GM19035 (cell line): ENCODE results near the gene PARG.
"Not testable (repeated sequence)": the region's sequence is repeated elsewhere in the genome, so short reads cannot be mapped to it uniquely, and the experiment has no call there.

Source experiments
- ATAC-seq: cut with Tn5 transposase; IDR thresholded peaks from one replicate; pipeline ENCODE4 v1.9.1; 2021; ENCODE audit not compliant: unreplicated experiment

Gene PARG

DNA sequence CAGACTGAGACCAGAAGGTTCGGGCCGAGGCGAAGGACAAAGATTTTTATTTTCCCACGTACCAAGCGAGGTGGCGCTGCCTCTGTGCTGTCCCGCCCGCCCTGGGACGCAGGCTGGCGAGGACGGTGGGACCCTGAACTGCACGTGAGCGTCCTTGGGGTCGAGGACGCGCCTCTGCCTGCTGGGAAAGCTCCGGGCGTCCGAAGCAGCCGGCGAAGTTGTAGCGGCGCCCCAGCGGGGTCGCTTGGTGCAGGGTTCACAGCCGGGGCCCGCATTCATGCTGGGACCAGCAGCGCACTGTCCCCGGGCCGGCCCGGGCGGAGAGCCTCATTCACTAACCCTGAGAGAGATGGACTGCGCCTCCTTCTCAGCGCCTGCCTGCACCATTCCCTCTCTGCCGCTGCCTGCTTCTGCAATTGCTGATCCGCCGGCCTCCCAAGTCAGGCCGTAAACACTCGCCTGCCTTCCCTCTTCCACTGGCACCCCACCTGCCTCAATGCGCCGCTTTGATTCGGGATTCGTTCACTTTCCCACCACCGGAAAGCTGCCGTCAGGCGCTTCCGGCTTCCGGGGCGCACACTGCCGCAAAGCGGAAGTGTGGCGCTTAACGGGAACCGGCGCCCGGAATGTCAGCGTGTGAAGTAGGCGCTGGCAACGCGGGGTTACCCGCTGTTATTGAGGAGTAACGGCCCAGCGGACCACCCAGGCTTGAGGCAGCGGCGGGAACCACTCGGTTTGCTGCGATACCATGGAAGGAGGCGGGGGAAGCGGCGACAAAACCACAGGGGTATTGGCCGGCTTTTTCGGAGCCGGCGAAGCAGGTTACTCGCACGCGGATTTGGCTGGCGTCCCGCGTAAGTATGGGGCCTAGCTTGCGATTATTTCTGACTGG, at the start of gene PARG, which contains the start of gene TIMM23B:
PARG (minus strand) TSS at position 581 of the 892 bp plus-strand sequence; CDS start at position 279, 302 bp downstream.
TIMM23B (plus strand) TSS at position 607 of the 892 bp plus-strand sequence; CDS start at position 749, 142 bp downstream.
- ATAC-seq, result peak; percentile 67

DNA sequence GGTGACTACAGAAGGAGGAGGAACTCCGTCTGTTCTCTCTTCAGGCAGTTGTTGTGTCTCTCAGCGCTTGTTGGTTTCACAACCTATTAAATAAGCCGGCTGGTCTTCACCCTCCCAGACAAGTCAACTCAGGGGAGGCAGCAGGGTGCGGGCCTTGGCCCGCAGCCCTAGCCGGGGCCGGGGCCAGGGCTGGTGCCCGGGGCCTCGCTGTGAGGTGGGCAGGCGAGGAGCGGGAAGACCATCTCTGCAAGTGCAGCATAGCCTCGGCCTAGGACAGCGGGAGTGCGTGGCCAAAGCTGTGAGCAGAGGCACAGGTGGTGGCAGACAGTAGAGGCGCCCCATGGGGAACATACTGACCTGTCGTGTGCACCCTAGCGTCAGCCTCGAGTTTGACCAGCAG, 46.5 kb upstream of the PARG start, which contains the start of gene AGAP6:
AGAP6 (plus strand) TSS at position 31 of the 400 bp plus-strand sequence; CDS start at position 341, 310 bp downstream.
- ATAC-seq, result not testable (repeated sequence)

DNA sequence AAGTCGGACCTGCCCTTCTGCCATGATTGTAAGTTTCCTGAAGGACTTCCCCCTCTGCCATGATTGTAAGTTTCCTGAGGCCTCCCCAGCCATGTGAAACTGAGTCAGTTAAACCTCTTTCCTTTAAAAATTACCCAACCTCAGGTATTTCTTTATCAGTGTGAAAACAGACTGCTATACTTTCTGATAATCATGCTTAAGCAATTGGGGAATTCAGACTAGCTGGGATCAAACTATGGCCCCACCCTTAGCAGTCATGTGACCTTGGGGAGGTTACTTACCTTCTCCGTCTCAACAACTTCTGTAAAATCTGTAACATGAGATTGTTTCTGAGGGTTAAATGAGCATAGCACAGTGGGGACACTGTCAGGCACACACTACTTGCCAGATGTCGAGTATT, 45.4 kb upstream of the PARG start:
- not testable (repeated sequence) for ATAC-seq

DNA sequence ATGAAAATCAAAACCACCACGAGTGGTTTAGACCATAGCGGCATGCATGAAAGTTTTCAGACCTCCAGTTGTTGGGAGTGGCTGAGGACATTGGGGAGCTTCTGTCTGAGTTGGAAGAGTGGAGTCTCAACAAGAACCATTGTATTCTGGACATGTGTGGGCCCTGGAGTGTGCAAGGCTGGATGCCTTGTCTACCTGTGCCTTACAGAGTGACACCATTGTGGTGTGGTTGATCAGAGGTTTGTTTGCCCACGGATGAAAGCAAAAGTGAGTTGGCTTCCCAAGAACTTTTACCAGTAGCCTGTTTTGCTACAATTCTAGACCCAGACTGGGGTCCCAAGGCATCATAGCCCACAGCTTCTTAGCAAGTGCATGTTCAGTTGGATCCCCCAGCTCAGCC, 35.9 kb upstream of the PARG start:
- not testable (repeated sequence) for ATAC-seq

DNA sequence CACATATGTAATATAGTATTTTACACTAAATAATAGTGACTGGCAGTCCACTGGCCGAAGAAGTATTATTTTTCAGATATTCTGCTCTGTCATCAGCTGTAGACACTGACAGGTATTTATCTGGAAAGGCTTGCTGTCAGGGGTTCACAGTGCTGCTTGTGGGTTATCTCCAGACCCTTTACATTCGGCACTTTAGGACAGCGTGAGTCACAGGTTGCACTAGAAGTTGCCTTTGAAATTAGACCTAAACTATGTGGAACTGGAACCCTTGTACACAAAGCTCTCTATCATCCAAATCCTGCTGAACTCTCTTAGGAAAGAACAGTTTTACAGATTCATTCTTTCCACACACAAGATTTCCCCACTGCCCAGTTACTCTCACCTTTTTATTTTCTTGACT, 30.3 kb upstream of the PARG start:
- ATAC-seq, result not testable (repeated sequence)

DNA sequence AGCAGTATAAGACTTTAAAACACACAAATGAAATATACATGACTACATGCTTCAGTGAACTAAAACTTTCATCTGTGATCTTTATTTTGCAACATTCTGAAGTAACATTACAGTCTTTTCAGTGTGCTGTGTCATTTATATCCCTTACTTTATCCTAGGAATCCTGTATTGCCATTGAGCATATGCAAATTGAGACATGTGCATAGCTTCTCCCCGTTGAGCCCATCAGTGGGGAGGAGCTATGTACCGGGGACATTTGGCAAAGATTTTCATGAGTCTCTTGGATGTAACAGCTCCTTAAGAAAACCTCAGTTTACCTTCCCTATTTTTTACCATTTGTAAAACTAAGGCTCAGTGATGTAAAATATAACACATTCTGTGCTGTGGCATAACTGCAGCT, 29.6 kb upstream of the PARG start:
- ATAC-seq, result not testable (repeated sequence)

DNA sequence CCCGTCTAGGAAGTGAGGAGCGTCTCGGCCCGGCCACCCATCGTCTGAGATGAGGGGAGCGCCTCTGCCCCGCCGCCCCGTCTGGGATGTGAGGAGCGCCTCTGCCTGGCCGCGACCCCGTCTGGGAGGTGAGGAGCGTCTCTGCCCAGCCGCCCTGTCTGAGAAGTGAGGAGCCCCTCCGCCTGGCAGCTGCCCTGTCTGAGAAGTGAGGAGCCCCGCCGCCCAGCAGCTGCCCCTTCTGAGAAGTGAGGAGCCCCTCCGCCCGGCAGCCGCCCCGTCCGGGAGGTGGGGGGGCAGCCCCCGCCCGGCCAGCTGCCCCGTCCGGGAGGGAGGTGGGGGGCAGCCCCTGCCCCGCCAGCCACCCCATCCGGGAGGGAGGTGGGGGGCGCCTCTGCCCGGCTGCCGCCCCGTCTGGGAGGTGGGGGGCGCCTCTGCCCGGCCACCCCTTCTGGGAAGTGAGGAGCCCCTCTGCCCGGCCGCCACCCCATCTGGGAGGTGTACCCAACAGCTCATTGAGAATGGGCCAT, 28.6 kb upstream of the PARG start:
- ATAC-seq, result not testable (repeated sequence)

DNA sequence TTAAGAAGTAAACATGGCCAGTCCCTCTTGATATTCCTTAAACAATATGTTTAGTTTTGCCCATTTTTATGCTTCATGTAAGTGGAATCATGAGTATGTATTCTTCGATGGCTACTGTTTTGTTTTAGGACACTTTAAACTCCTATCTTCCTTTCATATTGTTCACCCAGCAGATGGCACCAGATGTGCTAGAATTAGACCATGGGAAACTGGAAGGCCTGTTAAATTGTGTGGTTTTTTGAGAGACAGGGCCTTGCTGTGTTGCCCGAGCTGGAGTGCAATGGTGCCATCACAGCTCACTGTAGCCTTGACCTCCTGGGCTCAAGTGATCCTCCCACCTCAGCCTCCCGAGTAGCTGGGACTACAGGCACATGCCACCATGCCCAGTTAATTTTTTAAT, 11.3 kb upstream of the PARG start:
- ATAC-seq, result not testable (repeated sequence)

DNA sequence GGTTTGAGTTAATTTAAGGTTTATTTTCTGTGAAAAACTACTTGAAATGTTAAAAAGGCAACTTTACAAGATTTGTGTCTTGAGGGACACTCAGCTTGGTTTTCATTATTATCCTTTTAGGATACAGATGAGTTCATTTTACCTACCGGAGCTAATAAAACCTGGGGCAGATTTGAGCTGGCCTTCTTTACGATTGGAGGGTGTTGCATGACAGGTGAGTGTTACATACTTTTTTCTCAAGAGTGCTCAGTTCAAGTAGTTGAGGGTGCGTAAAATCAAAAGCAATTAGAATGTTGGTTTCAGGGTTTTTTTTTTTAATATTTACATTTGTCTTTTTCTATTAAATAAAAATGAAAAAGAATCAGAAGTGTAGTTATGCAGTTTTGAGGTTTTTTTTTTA, 10.2 kb upstream of the PARG start:
- ATAC-seq, result not testable (repeated sequence)

DNA sequence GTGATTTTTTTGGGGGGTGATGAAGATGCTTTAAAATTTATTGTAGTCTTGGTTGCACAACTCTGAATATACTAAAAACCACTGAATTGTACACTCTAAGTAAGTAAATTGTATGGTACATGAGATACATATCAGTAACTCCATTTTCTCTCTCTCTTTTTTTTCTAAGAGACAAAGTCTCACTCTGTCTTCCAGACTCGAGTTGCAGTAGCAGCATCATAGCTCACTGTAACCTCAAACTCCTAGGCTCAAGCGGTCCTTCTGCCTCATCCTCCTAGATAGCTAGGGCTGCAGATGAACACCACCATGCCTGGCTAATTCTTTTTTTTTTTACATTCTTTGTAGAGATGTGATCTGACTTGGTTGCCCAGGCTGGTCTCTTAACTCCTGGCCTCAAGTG, 6.9 kb upstream of the PARG start:
- ATAC-seq, result not testable (repeated sequence)

DNA sequence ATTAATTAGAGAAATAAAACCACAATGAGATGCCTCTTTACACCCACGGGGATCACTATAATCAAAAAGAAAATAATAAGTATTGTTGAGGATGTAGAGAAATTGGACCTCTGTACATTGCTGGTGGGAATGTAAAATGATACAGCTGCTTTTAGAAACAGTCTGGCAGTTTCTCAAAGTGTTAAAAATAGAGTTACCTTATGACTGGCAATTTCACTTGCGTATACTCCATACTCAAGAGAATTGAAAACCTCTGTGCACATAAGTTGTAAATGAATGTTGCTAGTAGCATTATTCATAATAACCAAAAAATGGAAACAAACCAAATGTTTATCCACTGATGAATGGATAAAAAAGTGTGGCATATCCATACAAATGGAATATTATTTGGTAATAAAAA, 6.3 kb upstream of the PARG start:
- peak; percentile 67 for ATAC-seq

DNA sequence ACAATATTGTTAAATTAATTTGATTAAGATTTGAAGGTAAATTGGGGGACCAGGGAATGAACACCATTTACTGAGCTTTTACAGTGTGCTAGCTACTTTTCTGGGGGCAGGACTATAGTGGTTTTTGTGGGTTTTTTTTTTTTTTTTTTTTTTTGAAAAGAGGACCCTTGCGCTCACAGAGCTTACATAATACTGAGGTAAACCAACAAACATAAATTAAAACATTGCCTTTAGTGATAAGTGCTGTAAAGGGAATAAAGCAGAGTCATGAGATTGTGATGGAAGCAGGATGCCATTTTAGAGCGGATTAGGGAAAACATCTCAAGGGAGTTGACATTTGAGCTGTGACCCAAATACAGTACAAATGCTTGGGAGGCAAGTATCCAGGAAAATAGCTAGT, 1.8 kb upstream of the PARG start:
- ATAC-seq, result not testable (repeated sequence)

DNA sequence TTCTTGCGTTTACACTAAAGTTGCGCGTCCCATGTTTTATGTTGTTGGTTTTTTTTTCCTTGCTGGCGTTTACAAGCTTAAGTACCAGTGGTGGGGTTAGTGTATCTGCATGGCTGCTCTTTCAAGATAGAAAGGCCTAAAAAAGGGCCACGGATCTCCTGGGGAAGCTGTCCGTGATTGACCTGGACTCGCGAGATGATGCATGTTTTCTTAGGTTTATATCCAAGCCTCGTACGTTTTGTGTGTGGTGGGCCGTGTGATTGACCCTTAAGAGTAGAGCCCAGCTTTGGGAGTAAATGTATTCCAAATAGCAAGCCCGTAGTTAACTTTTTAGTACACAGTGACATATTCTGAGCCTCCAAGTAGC, 495 bp upstream of the PARG start:
- ATAC-seq, result peak; percentile 13

DNA sequence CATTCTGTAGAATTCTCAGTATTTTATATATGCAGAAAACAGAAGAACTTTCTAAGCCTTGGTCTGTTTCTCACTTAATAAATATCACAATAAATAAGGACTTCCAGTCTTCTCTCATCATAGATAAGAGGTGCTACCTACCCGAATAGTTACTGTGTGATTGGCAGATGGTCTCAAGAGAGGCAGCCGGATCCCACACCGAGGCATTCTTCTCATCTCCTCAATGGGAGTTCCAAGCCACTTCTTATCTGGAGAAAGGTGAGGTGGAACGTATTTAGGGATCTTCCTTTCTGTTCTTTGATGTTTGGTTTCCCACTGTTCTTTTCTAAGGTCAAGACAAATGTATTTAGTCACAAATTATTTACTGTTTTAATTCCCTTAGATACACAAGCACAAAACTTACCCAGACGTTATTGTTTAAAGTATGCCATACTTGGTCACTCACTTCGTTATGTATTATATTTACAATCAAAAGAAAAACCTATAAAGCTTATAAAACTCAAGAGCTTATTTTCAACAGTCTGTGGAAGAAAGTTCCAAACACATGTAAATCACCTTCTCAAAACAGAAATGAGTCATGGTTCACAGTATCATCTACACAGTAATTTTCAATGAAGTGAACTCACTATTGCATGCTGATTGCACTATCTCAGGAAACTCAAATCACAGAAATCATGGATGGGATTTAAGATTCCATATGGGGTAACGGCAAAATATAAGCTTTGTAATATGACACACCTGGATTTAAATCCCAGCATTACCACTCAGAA, 9.7 kb downstream of the PARG start:
- ATAC-seq, result not testable (repeated sequence)

DNA sequence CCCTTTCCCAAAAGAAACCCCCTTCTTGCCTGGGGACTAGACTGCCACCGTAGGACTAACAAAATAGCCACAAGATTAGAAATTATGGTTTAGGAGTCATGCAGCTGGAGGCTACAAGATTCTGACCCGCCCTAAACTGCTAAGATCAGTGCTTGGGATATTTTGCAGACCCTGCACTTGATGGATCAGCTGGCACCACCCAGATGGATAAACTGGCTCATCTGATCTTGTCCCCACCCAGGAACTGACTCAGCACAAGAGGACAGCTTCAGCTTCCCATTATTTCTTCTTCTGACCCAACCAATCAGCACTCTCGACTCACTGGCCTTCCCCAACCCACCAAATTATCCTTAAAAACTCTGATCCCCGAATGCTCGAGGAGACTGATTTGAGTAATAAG, 10.6 kb downstream of the PARG start:
- ATAC-seq, result not testable (repeated sequence)

DNA sequence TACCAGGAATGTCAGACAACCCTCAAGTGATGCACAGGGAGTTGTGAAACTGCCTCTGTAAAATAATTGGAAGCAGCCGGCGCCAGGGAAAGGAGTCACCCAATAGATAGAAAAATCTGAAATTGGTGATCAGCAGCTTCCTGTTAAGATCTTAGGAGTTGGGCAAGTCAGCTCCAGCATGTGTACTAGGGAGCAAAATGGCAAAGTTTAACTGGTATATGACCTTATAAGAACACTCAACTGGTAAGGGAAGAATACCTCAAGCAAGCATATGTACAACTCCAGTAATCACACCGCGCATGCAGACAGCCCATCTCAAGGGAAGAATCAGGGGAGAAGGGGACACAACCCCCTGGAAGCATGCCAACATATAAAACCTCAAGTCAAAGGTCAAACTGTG, 18.3 kb downstream of the PARG start:
- ATAC-seq, result not testable (repeated sequence)

DNA sequence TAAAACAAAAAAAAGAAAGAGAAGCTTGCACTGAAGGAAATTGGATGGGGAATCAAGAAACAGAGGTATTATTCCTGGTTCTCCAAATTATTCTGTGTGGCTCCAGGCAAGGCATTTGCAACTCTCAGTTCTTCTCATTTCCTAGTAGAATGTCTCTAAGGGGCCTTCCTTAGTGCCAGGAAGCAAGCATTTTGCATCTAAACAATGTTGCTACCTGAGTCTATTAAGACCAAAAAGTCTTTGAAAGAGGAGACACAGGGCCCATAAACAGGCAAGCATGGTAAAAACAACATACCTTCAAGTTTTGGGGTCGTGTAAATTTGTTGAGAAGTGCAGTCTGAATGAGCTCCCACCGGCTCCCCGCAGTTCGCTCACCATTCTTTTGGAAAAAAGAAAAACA, 19.8 kb downstream of the PARG start:
- ATAC-seq, result not testable (repeated sequence)

DNA sequence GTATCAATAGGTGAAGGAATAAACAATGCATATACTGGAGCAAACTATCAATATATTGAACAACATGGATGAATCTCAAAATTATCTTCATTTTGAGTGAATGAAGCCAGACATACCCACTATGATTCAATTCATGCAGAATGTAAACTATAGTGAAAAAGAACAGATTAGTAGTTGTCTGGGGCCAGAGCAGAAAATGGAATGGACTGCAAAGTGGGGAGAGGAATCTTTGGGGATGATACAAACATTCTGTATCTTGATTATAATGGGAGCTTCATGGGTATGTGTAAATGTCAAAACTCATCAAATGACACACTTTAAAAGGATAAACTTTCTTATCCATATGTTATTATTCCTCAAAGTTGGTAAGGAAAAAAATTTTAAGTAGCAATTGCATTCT, 23.9 kb downstream of the PARG start:
- ATAC-seq, result not testable (repeated sequence)

DNA sequence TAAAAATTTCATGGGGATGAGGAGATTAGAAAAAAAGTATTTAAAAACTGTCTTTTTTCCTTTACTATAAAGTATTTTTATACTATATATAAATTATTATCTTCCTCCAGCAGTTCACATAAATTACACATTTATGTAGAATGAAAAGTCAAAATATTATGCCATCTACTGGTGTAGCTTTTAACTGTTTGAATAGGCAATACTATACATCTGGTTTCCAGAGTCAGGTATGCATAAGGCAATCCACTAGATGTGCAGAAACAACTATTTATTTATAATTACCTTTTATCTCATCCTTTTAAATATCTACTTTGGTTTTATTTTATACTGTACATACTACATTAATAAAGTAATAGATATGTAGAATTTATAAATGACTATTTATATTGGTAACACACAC, 25.4 kb downstream of the PARG start:
- not testable (repeated sequence) for ATAC-seq

DNA sequence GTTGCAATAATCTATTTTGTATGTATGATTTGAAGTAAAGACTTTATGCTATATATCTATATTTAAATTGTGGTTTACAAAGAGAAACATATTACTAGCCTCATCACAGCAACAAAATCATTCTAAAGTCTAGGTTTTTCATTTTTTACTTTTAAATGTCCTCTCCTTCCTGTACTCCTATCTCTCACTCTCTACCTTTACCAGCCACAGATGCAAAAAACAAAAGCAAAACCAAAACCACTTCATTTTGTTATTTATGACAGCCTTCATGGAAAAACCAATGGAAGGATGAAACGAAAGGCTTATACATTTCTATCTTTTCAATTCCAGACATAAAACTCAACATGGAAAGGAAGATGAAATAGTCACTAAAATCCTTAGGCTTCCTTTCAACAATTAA, 31.5 kb downstream of the PARG start:
- not testable (repeated sequence) for ATAC-seq
